NCI-H510A treated with DMSO at 0.1 percent for 48 hours (cell line): ENCODE results near the gene NEU2.
"Not testable (repeated sequence)": the region's sequence is repeated elsewhere in the genome, so short reads cannot be mapped to it uniquely, and the experiment has no call there.

ENCODE experiments used
- DNase-seq: peaks from one replicate; lab custom pipeline; 2025; lab: John Stamatoyannopoulos, UW

NEU2 gene

DNA sequence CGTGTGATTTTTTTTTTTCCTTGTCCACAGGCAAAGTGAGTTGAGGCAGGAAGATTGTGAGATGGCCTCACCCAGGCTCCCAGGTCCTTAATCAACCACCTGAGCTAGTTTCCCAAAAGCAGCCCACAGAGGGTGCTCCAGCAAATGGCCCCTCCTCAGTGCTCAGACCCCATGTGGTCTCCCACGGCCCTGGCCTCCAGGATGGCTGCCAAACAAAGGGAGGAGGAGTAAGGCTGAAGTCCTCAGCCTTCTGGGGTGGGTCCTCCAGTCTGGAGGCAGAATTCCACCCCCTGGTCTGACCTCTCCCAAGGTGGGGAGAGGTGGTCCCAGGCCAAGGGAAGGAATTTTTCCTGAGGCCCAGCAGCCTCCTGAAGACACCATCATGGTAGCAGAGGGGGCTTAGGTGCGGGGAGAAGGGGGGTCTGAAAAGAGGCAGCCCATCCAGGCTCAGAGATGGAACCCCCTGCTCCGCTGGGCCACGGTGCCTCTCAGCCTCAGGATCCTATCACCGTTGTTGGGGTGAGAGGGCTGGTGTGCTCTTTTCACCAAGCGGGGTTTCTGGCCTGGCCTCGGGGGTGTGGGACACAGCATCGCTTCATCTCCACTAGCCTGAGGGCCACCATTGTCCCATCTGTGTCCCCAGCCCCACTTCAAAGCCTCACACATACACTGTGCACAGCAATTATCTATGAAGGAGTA, 21.8 kb upstream of the NEU2 start:
- no peak for DNase-seq

- no peak for DNase-seq
These were observed 21.2 kb upstream of the NEU2 start for GRCh38 chr2:233011268-233011650.

GRCh38 chr2:233011702-233012131, 20.8 kb upstream of the NEU2 start:
- DNase-seq: no peak

GRCh38 chr2:233012301-233012971, 20.0 kb upstream of the NEU2 start:
- DNase-seq: no peak

DNA sequence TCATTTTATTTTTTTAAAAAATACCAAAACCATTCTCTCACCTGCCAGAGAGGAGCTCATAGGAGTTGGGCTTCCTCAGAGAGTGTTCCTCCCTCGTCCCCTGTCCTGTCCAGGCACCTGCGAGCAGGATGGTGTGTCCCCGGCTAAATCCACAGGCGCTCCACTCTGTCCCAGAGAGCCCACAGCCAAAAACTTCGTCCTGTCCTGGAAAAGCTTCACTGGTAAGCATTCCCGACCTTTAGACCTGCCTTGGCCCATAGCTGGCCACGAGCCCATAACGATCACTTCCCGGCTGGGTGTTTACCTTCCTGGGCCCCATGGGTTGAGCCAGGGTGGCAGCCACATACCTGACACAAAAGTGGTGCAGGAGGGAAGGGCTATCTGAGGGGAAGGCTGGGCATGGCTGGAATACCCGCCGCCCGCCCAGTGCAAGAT, 19.4 kb upstream of the NEU2 start, which contains the start of gene NGEF:
NGEF (minus strand) TSS at position 230 of the 435 bp plus-strand sequence. CDS start 38,366 bp downstream, outside the sequence.
- DNase-seq: no peak

- DNase-seq: no peak
These were observed 18.8 kb upstream of the NEU2 start for GRCh38 chr2:233013650-233014049.

GRCh38 chr2:233015019-233015645, 17.3 kb upstream of the NEU2 start:
- DNase-seq: no peak

DNA sequence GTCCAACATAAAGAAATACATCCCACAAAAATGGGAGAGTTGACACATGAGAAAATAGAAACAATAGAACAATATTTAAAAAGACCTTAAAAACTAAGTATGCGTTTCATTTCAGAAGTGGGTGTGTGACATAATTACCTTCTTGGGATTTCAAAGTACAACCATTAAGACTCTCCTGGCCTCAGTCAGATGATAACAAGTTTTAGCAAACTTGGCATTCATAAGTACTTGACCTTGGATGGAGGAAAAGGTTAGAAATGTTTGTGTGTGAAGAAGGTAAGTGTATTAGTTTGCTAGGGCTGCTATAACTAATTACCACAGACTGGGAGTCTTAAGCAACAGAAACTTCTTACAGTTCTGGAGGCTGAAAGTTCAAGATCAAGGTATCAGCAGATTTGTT, 14.5 kb upstream of the NEU2 start:
- DNase-seq: no peak

GRCh38 chr2:233019610-233020009, 12.9 kb upstream of the NEU2 start:
- not testable (repeated sequence) for DNase-seq

- no peak for DNase-seq
These were observed 12.0 kb upstream of the NEU2 start for GRCh38 chr2:233020454-233020853.

- DNase-seq: no peak
These were observed 10.7 kb upstream of the NEU2 start for GRCh38 chr2:233021771-233022170.

DNA sequence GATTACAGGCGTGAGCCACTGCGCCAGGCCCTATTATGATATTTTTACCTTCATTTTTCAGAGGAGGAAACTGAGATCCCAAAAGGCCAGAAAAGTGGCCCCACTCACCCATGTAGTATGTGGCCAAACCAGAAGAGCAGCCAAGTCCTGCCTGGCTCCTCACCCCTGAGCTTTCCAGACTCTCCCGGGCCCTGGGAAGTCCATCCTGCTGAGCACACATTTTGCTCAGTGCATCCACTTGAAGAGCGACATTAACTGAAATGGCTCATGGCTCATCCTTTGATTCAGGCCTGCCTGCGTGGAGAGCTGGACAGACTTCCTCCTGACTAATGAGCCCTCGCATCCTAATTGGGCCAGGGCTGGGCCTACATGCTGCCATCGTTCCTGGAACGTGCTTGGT, 9.9 kb upstream of the NEU2 start:
- DNase-seq: no peak

DNA sequence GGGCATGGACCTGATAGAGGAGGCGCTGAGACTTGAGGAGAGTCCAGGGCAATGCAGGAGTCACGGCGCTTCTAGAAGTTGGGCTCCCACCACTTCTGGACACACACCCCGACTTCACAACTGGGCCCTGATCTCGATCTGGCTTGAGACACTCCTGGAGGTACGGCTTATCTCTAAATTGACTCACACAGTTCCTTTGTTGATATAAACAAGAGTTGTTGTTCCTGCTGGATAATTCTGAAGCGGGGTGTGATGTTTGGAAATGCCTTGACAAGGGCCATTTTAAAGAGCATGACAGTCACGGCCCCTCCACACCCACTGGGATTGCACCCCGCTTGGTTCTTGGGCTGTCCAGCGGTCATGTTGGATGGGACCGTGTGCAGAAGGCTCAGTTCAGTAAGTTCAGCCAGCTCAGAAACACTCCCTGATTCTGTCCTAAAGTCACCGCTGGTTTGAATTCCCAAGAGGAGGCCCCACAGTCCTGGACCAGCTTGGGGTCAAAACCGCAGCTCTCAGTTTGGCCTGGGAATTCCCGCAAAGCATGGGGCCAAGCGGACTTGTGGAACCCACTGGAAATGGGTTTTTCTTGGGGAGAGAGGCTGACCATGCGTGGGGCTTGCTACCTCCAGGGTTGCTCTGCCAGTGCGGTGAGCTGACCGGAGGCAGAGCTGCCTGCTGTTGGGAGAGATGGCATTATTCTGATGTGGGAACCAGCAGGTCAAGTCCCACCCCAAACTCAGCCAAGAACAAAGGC, 9.3 kb upstream of the NEU2 start:
- no peak for DNase-seq

GRCh38 chr2:233023761-233024410, 8.6 kb upstream of the NEU2 start:
- no peak for DNase-seq

DNA sequence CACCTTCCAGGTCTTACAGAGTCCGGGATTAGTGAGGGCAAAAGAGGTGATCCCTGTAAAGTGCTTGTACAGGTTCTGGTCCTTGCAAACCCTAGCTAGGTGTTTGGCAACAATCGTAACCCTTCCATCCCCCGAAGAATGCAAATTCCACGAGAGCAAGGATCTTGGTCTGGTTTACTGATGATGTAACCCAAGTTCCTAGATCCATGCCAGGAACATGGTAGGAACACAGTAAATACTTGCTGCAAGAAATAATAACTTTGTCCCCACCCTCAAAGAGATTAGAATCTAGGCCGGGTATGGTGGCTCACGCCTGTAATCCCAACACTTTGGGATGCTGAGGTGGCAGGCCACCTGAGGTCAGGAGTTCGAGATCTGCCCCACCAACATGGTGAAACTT, 6.8 kb upstream of the NEU2 start:
- no peak for DNase-seq

- DNase-seq: no peak
These were observed 6.2 kb upstream of the NEU2 start for GRCh38 chr2:233026198-233026813.

DNA sequence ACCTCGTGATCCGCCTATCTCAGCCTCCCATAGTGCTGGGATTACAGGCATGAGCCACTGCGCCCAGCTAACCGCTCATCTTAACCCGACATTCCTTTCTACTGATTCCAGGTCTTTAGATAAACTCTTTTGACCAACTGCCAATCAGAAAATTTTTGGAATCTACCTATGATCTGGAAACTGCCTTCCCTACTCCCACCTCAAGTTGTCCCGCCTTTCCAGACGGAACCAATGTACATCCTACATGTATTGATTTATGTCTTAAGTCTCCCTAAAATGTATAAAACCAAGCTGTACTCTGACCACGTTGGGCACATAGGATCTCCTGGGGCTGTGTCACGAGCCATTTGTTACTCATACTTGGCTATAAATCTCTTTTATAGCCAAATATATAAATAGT, 3.2 kb upstream of the NEU2 start:
- DNase-seq: no peak

- no peak for DNase-seq
These were observed 644 bp upstream of the NEU2 start for GRCh38 chr2:233031556-233032500.

GRCh38 chr2:233033672-233034071, 1.2 kb downstream of the NEU2 start:
- DNase-seq: no peak
